HepG2 (cell line): Measurements from ENCODE around the gene ATPAF2. TPM values are rescaled to one million over a fixed set of nuclear protein-coding genes. Genes with fewer than 3 reads are reported as not detected.

Source experiments
- ATAC-seq: fragments of 200-7000 bp; cut with Tn5 transposase; 3 replicates; pipeline ENCODE4 v1.9.1; 2020; ENCODE audit warnings: mild to moderate bottlenecking, moderate library complexity
- BruUV-seq: library from RNA; stranded (reverse); fragments of 400-500 nt; replicated peaks from 2 replicates; lab custom pipeline; 2021; lab: Mats Ljungman, UMichigan
- CTCF ChIA-PET: fragments of 300-600 bp; formaldehyde crosslinking; extraction: SDS; loops from one replicate; lab custom pipeline; 2021; ENCODE audit warnings: low total read pairs, inconsistent platforms, low intra/inter-chr PET ratio; lab: Yijun Ruan, JAX
- POLR2A ChIA-PET: fragments of 350-600 bp; sonication (Branson Sonifier 250); formaldehyde crosslinking; loops from one replicate; lab custom pipeline; 2020; ENCODE audit warnings: antibody characterized with exemption, inconsistent platforms; lab: Yijun Ruan, JAX
- DNase-seq: peaks from one replicate; pipeline ENCODE4 v3.0.0-alpha.2; 2015; ENCODE audit warnings: low spot score
- FAIRE-seq: peaks from 3 replicates; lab custom pipeline; 2011; peaks lifted over from hg19 to GRCh38; lab: Jason Lieb, UNC
- H2AFZ ChIP-seq: one replicate; pipeline ENCODE4 v1.6.1; 2011; ENCODE audit warnings: low read length, inconsistent platforms
- H3K27ac ChIP-seq: fragments of 300-600 bp; 3 replicates; pipeline ENCODE4 v1.8.0; 2011; ENCODE audit warnings: mixed run types, mild to moderate bottlenecking, mixed read lengths, low read length, inconsistent platforms; ENCODE audit not compliant: insufficient read depth; ENCODE audit errors: extremely low read length
- H3K27me3 ChIP-seq, 2 experiments: fragments of 200-600 bp in 1 of 2; 2 replicates in 1 of 2; 3 replicates in 1 of 2; pipeline versions ENCODE4 v1.6.0 to v1.8.0; 2011; ENCODE audit warnings: low read length in 2 of 2, mild to moderate bottlenecking in 2 of 2, moderate library complexity in 2 of 2, inconsistent platforms in 1 of 2; ENCODE audit not compliant: insufficient read depth in 2 of 2, control insufficient read depth in 1 of 2
- H3K36me3 ChIP-seq, 2 experiments: fragments of 200-600 bp in 1 of 2; replicated peaks in 1 of 2; 2 replicates in 1 of 2; 3 replicates in 1 of 2; pipeline versions ENCODE4 v1.5.1 to v1.8.0; 2011; ENCODE audit warnings: low read length in 2 of 2, inconsistent platforms in 1 of 2; ENCODE audit not compliant: insufficient read depth in 2 of 2, control insufficient read depth in 1 of 2
- H3K4me1 ChIP-seq: 2 replicates; pipeline ENCODE4 v1.5.1; 2012; ENCODE audit warnings: low read length, inconsistent platforms; ENCODE audit not compliant: insufficient read depth
- H3K4me2 ChIP-seq: 2 replicates; pipeline ENCODE4 v1.6.0; 2011; ENCODE audit warnings: low read depth, low read length, inconsistent platforms
- H3K4me3 ChIP-seq, 3 experiments: fragments of 200-600 bp in 1 of 3; sonication (generic), shearing (Covaris generic) in 1 of 3; replicated peaks in 1 of 3; 2 replicates each; pipeline ENCODE4 v1.5.1; 2011 to 2016; ENCODE audit warnings: low read length in 3 of 3, inconsistent platforms in 2 of 3, low read depth in 2 of 3, mild to moderate bottlenecking in 2 of 3, control low read depth in 1 of 3, mixed read lengths in 1 of 3; ENCODE audit not compliant: insufficient read depth in 1 of 3
- H3K79me2 ChIP-seq: one replicate; pipeline ENCODE4 v1.6.1; 2011; ENCODE audit warnings: low read length, inconsistent platforms; ENCODE audit not compliant: insufficient read depth
- H3K9ac ChIP-seq: 2 replicates; pipeline ENCODE4 v1.6.0; 2011; ENCODE audit warnings: mild to moderate bottlenecking, low read depth, low read length, inconsistent platforms; ENCODE audit not compliant: insufficient read depth
- H3K9me3 ChIP-seq: 2 replicates; pipeline ENCODE4 v1.5.1; 2012; ENCODE audit warnings: mild to moderate bottlenecking, low read length
- H4K20me1 ChIP-seq: 2 replicates; pipeline ENCODE4 v1.6.0; 2011; ENCODE audit warnings: inconsistent platforms, mild to moderate bottlenecking, low read length, moderate library complexity; ENCODE audit not compliant: insufficient read depth
- CENPX ChIP-seq: sonication (generic); formaldehyde crosslinking; IDR thresholded peaks from 2 replicates; pipeline ENCODE4 v1.9.0; 2021; ENCODE audit warnings: mild to moderate bottlenecking, missing genetic modification reagents, moderate library complexity
- EED ChIP-seq: sonication (generic); formaldehyde crosslinking; IDR thresholded peaks from 2 replicates; pipeline ENCODE4 v1.5.0; 2020; ENCODE audit warnings: mild to moderate bottlenecking, missing genetic modification reagents
- GABPB1 ChIP-seq: IDR thresholded peaks from 2 replicates; pipeline ENCODE4 v1.6.1; 2016; ENCODE audit warnings: mild to moderate bottlenecking, missing genetic modification reagents, moderate library complexity, missing compliant biosample characterization
- NFE2 ChIP-seq: sonication (generic); formaldehyde crosslinking; IDR thresholded peaks from 2 replicates; pipeline ENCODE4 v1.4.0; 2020; ENCODE audit warnings: missing genetic modification reagents
- PAXIP1 ChIP-seq: sonication (generic); formaldehyde crosslinking; conservative IDR thresholded peaks from 2 replicates; pipeline ENCODE4 v1.4.0; 2020; ENCODE audit warnings: mild to moderate bottlenecking, missing genetic modification reagents, moderate library complexity
- RAD21 ChIP-seq: fragments of 450-650 bp; formaldehyde crosslinking; IDR thresholded peaks from 2 replicates; pipeline ENCODE4 v1.5.0; 2020; ENCODE audit warnings: mild to moderate bottlenecking
- ZNF563 ChIP-seq: sonication (generic); formaldehyde crosslinking; IDR thresholded peaks from 2 replicates; pipeline ENCODE4 v1.8.0; 2022; ENCODE audit warnings: mild to moderate bottlenecking, moderate library complexity, missing genetic modification reagents
- WGBS: methylation state at CpG from one replicate; pipeline ENCODE4 v1.1.6; 2017; ENCODE audit warnings: low lambda C conversion rate; 5-methylcytosine and 5-hydroxymethylcytosine counted together
- in situ Hi-C: cut with HindIII; loops from 2 replicates; pipeline ENCODE4 v1.10.0; 2017; ENCODE audit warnings: low pct_unique_long_range_greater_than_20kb; ENCODE audit not compliant: extremely low pct_ligation_motif_present
- intact Hi-C: fragments of 100-400 bp; cut with micrococcal nuclease; formaldehyde crosslinking; loops from one replicate; pipeline ENCODE4 v1.10.0; 2022; ENCODE audit not compliant: unreplicated experiment
- polyA plus RNA-seq, 8 experiments: library from polyadenylated mRNA; depleted of rRNA in 3 of 8; stranded (reverse) in 7 of 8; unstranded in 1 of 8; fragments of >200 nt; fragmentation: Illumina TruSeq in 4 of 8; extraction: Trizol in 4 of 8; gene quantifications; 2 replicates each; pipeline versions ENCODE4 v1.2.1 to v1.2.3, GENCODE V29; 2011 to 2016; ENCODE audit warnings: low read depth in 4 of 8, missing spikeins in 1 of 8, mixed read lengths in 1 of 8; ENCODE audit not compliant: insufficient read depth in 1 of 8
- total RNA-seq, 5 experiments: library from RNA; depleted of rRNA; stranded (reverse); fragments of >200 nt; fragmentation: Illumina TruSeq; extraction: Trizol; gene quantifications; 2 replicates each; pipeline ENCODE4 v1.2.3, GENCODE V29; 2016; ENCODE audit warnings: low read depth in 1 of 5

The ATPAF2 gene
- total and polyA plus RNA-seq, 2 of the 13 experiments (the other 11 are each of a cell fraction or from before 2014, with no cell fraction given) = 15.0 to 16.5 TPM

GRCh38 chr17:17998934-17999333, 40.0 kb downstream of the ATPAF2 start:
- no peak overlapping the region for H3K27ac ChIP-seq
- FAIRE-seq (no peak), DNase-seq (no peak), ATAC-seq (no peak)
- TF ChIP-seq NFE2 (CRISPR knock-in tag) (no peak), ZNF563 (no peak), CENPX (CRISPR knock-in tag) (no peak), EED (CRISPR knock-in tag) (0 out of 2 replicates have a peak, but pooled peaks have one; percentile 43), RAD21 (no peak), PAXIP1 (no peak), GABPB1 (CRISPR knock-in tag) (no peak)
- no peaks in the 10 kb centered on the region for H3K9me3 ChIP-seq
- H3K4me1 ChIP-seq = peaks cover 40% of the 10 kb centered on the region
- no peak overlapping the region for H2AFZ ChIP-seq
- POLR2A ChIA-PET = no interaction called here
- no peak overlapping the region for H3K4me2 ChIP-seq
- BruUV-seq = no TSS peak
- CTCF ChIA-PET = no interaction called here
- no peaks in the 10 kb centered on the region for H3K79me2 ChIP-seq
- H3K36me3 ChIP-seq = no peaks in the 10 kb centered on the region
- in situ Hi-C loops = no loop called here
- no peaks in the 10 kb centered on the region for H4K20me1 ChIP-seq
- 66% methylated on average over 8 of the region's 8 CpGs for WGBS
- 0 out of 5 replicates have a peak, but pooled peaks cover 0 to 10% of the 10 kb centered on the region in 2 experiments for H3K27me3 ChIP-seq
- no peak overlapping the region for H3K4me3 ChIP-seq
- intact Hi-C loops = no loop called here
- no peak overlapping the region for H3K9ac ChIP-seq
